IMR-90 (cell line): ENCODE measurements around the gene FOXL2NB. TPM values are rescaled to one million over a fixed set of nuclear protein-coding genes. Genes with fewer than 3 reads are reported as not detected.

ENCODE experiments used
- ATAC-seq: fragments of 200-7000 bp; cut with Tn5 transposase; 2 replicates; pipeline ENCODE4 v1.9.1; 2020; ENCODE audit warnings: low read depth, mild to moderate bottlenecking, moderate library complexity
- BruUV-seq: library from RNA; stranded (reverse); fragments of 400-500 nt; replicated peaks from 2 replicates; lab custom pipeline; 2021; lab: Mats Ljungman, UMichigan
- CTCF ChIA-PET: fragments of 300-600 bp; formaldehyde crosslinking; extraction: SDS; loops from one replicate; lab custom pipeline; 2021; ENCODE audit warnings: antibody characterized with exemption; lab: Yijun Ruan, JAX
- POLR2A ChIA-PET: fragments of 300-600 bp; sonication (Branson Sonifier 250); formaldehyde crosslinking; loops from one replicate; lab custom pipeline; 2022; ENCODE audit warnings: antibody characterized with exemption; ENCODE audit not compliant: unreplicated experiment; lab: Charles Lee
- DNase-seq: peaks from one replicate; pipeline ENCODE4 v3.0.0; 2013
- H2AFZ ChIP-seq: replicated peaks from 2 replicates; pipeline ENCODE3; 2013; ENCODE audit warnings: low read length, mild to moderate bottlenecking; ENCODE audit not compliant: poor library complexity
- H2AK5ac ChIP-seq: 2 replicates; pipeline ENCODE4 v1.6.1; 2013; ENCODE audit warnings: low read depth, low read length, inconsistent platforms
- H2AK9ac ChIP-seq: replicated peaks from 2 replicates; pipeline ENCODE3; 2013; ENCODE audit warnings: mild to moderate bottlenecking, low read depth, low read length, moderate library complexity; ENCODE audit not compliant: poor library complexity
- H2BK120ac ChIP-seq: 2 replicates; pipeline ENCODE4 v1.6.1; 2013; ENCODE audit warnings: low read depth, low read length, inconsistent platforms
- H2BK15ac ChIP-seq: 3 replicates; pipeline ENCODE4 v1.6.1; 2013; ENCODE audit warnings: low read depth, low read length, inconsistent platforms
- H2BK20ac ChIP-seq: 2 replicates; pipeline ENCODE4 v1.6.1; 2013; ENCODE audit warnings: low read depth, mild to moderate bottlenecking, inconsistent platforms, low read length, moderate library complexity
- H2BK5ac ChIP-seq: 2 replicates; pipeline ENCODE4 v1.6.1; 2013; ENCODE audit warnings: mild to moderate bottlenecking, low read depth, low read length, inconsistent platforms; ENCODE audit not compliant: poor library complexity, severe bottlenecking
- H3K14ac ChIP-seq: replicated peaks from 2 replicates; pipeline ENCODE4 v1.6.1; 2013; ENCODE audit warnings: low read depth, low read length, inconsistent platforms
- H3K18ac ChIP-seq: 2 replicates; pipeline ENCODE4 v1.6.1; 2013; ENCODE audit warnings: low read depth, low read length, control low read depth
- H3K23ac ChIP-seq: 2 replicates; pipeline ENCODE4 v1.6.1; 2013; ENCODE audit warnings: low read depth, low read length, inconsistent platforms
- H3K27ac ChIP-seq: 2 replicates; pipeline ENCODE4 v1.5.1; 2013; ENCODE audit warnings: mild to moderate bottlenecking, control low read depth, low read length; ENCODE audit not compliant: insufficient read depth
- H3K27me3 ChIP-seq: 2 replicates; pipeline ENCODE4 v1.6.1; 2013; ENCODE audit warnings: low read length; ENCODE audit not compliant: control insufficient read depth, insufficient read depth
- H3K36me3 ChIP-seq: 2 replicates; pipeline ENCODE4 v1.6.1; 2013; ENCODE audit warnings: low read length, mixed read lengths; ENCODE audit not compliant: control insufficient read depth, insufficient read depth
- H3K4ac ChIP-seq: 2 replicates; pipeline ENCODE4 v1.6.1; 2013; ENCODE audit warnings: low read depth, low read length, inconsistent platforms
- H3K4me1 ChIP-seq: 2 replicates; pipeline ENCODE4 v1.6.1; 2013; ENCODE audit warnings: low read length, mixed read lengths; ENCODE audit not compliant: control insufficient read depth, insufficient read depth
- H3K4me2 ChIP-seq: 2 replicates; pipeline ENCODE4 v1.6.1; 2013; ENCODE audit warnings: low read depth, mild to moderate bottlenecking, control low read depth, low read length, moderate library complexity
- H3K4me3 ChIP-seq: 2 replicates; pipeline ENCODE4 v1.5.1; 2013; ENCODE audit warnings: low read depth, mild to moderate bottlenecking, control low read depth, low read length, moderate library complexity; ENCODE audit not compliant: insufficient read depth
- H3K56ac ChIP-seq: 2 replicates; pipeline ENCODE4 v1.6.1; 2013; ENCODE audit warnings: low read length, inconsistent platforms; ENCODE audit not compliant: insufficient read depth; ENCODE audit errors: extremely low read depth
- H3K79me1 ChIP-seq, 2 experiments: 2 replicates each; pipeline ENCODE4 v1.6.1; 2013; ENCODE audit warnings: low read length in 2 of 2, inconsistent platforms in 1 of 2, low read depth in 1 of 2
- H3K9ac ChIP-seq: 2 replicates; pipeline ENCODE4 v1.6.1; 2013; ENCODE audit warnings: low read depth, low read length, control low read depth
- H3K9me1 ChIP-seq: 2 replicates; pipeline ENCODE4 v1.6.1; 2013; ENCODE audit warnings: low read length, inconsistent platforms; ENCODE audit not compliant: insufficient read depth
- H3K9me3 ChIP-seq: 2 replicates; pipeline ENCODE4 v1.6.1; 2013; ENCODE audit warnings: low read length; ENCODE audit not compliant: control insufficient read depth, insufficient read depth
- H4K20me1 ChIP-seq: 2 replicates; pipeline ENCODE4 v1.6.1; 2013; ENCODE audit warnings: low read length, inconsistent platforms; ENCODE audit not compliant: insufficient read depth
- H4K5ac ChIP-seq: 2 replicates; pipeline ENCODE4 v1.6.1; 2013; ENCODE audit warnings: mild to moderate bottlenecking, low read depth, low read length, control low read depth
- H4K8ac ChIP-seq, 2 experiments: 2 replicates each; pipeline ENCODE4 v1.6.1; 2013; ENCODE audit warnings: low read depth in 2 of 2, low read length in 2 of 2, control low read depth in 1 of 2, inconsistent platforms in 1 of 2
- H4K91ac ChIP-seq: 2 replicates; pipeline ENCODE4 v1.6.1; 2013; ENCODE audit warnings: low read depth, low read length, inconsistent platforms; ENCODE audit not compliant: insufficient read depth
- BHLHE40 ChIP-seq: fragments of 150-350 bp; IDR thresholded peaks from 2 replicates; pipeline ENCODE4 v1.6.1; 2016; ENCODE audit warnings: mild to moderate bottlenecking, low read depth, low read length
- CEBPB ChIP-seq: IDR thresholded peaks from 2 replicates; pipeline ENCODE4 v1.6.1; 2012; ENCODE audit warnings: low read depth, low read length, improper control_type of control experiment
- CHD1 ChIP-seq: IDR thresholded peaks from 2 replicates; pipeline ENCODE4 v1.6.1; 2012; ENCODE audit warnings: low read depth, low read length, improper control_type of control experiment
- MAZ ChIP-seq: IDR thresholded peaks from 2 replicates; pipeline ENCODE4 v1.6.1; 2012; ENCODE audit warnings: low read depth, mild to moderate bottlenecking, low read length, improper control_type of control experiment, moderate library complexity, borderline replicate concordance
- NFE2L2 ChIP-seq: fragments of 150-350 bp; IDR thresholded peaks from 2 replicates; pipeline ENCODE4 v1.6.1; 2016; ENCODE audit warnings: low read depth, mild to moderate bottlenecking, low read length
- POLR2A ChIP-seq: IDR thresholded peaks from 2 replicates; pipeline ENCODE4 v1.6.1; 2012; ENCODE audit warnings: mild to moderate bottlenecking, low read depth, low read length
- RAD21 ChIP-seq: IDR thresholded peaks from 2 replicates; pipeline ENCODE4 v1.6.1; 2012; ENCODE audit warnings: low read length, improper control_type of control experiment
- RCOR1 ChIP-seq: IDR thresholded peaks from 2 replicates; pipeline ENCODE4 v1.6.1; 2012; ENCODE audit warnings: mild to moderate bottlenecking, low read length, improper control_type of control experiment; ENCODE audit not compliant: insufficient replicate concordance
- RFX5 ChIP-seq: IDR thresholded peaks from 2 replicates; pipeline ENCODE4 v1.8.0; 2012; ENCODE audit warnings: low read depth, mild to moderate bottlenecking, low read length, moderate library complexity
- SMC3 ChIP-seq: fragments of 150-350 bp; IDR thresholded peaks from 2 replicates; pipeline ENCODE4 v1.6.1; 2016; ENCODE audit warnings: low read depth, mild to moderate bottlenecking, antibody characterized with exemption, low read length, moderate library complexity
- WGBS, 2 experiments: methylation state at CpG; one replicate each; pipeline versions ENCODE4 v1.1.5 to v1.1.7; 2013; ENCODE audit warnings: missing lambda C conversion rate in 2 of 2; ENCODE audit not compliant: insufficient read length in 1 of 2; ENCODE audit errors: extremely low coverage in 2 of 2; 5-methylcytosine and 5-hydroxymethylcytosine counted together
- dilution Hi-C: fragments of 300-500 bp; cut with HindIII; formaldehyde crosslinking; loops from one replicate; pipeline ENCODE4 v1.14.3; 2018; ENCODE audit warnings: low sequenced_read_pairs; ENCODE audit not compliant: unreplicated experiment
- in situ Hi-C: fragments of 300-500 bp; cut with MboI; formaldehyde crosslinking; loops from 3 replicates; pipeline ENCODE4 v1.14.3; 2019; ENCODE audit warnings: low sequenced_read_pairs, inconsistent platforms, mixed read lengths
- intact Hi-C: fragments of 100-400 bp; cut with micrococcal nuclease; formaldehyde crosslinking; loops from 2 replicates; pipeline ENCODE4 v1.10.0; 2022
- polyA plus RNA-seq, 3 experiments: library from polyadenylated mRNA; depleted of rRNA; stranded (reverse); fragments of >200 nt; gene quantifications; 2 replicates each; pipeline ENCODE4 v1.2.3, GENCODE V29; 2012; ENCODE audit warnings: low replicate concordance in 1 of 3
- total RNA-seq: library from RNA; depleted of rRNA; stranded (reverse); fragments of >200 nt; gene quantifications from 2 replicates; pipeline ENCODE4 v1.2.3, GENCODE V29; 2012
- TF ChIP-seq, protein P1 (sequence below): fragments of 150-350 bp; IDR thresholded peaks from 2 replicates; pipeline ENCODE4 v1.6.1; 2016; ENCODE audit warnings: low read depth, mild to moderate bottlenecking, low read length, moderate library complexity, borderline replicate concordance
- TF ChIP-seq, protein P2 (sequence below): fragments of 150-350 bp; IDR thresholded peaks from 2 replicates; pipeline ENCODE4 v1.6.1; 2017; ENCODE audit warnings: mild to moderate bottlenecking, antibody characterized with exemption, low read length, low read depth

Gene FOXL2NB
- total and polyA plus RNA-seq, 2 of the 4 experiments (the other 2 are of a cell fraction): under 0.01 to 0.05 TPM

DNA sequence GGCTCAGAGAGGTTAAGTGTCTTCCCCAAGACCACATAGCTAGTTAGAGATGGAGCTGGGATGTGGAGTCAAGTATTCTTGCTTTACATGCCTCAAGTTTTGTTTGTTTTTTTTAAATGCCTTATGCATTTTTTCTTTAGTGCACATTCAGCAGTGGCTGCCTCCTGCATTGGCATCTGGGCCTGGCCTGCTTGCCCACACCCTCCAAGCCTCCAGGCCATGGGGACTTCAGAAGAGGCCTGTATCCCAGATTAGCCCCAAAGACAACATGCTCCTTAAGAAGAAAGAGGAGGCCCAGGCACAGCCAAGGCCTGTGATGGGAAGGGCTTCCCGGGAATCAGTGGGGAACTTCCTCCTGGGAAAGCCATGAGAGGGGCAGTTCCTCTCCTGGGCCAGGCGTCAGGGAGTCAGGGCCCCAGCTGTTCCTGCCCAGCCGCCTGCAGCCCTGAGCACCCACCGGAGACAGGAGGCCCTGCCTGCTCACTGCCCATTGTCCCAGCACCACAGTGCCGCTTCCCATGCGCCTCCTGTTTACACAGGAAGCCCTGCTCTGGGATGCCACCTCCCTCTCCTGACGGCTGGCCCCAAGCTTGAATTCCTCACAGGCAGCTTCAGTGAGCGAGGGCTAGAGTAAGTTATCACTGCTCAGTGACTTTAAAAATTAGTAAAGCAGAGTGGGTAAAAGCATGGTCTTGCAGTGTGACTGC lies 16.0 kb downstream of the FOXL2NB start:
- Histone ChIP-seq H2AK9ac (no peak overlapping the region), H2BK120ac (no peak overlapping the region), H3K4me3 (no peak overlapping the region), H3K27me3 (peaks cover 30% of the 10 kb centered on the region), H3K4ac (no peak overlapping the region), H4K91ac (no peak overlapping the region), H3K9me3 (no peaks in the 10 kb centered on the region), H3K9ac (no peak overlapping the region), H4K5ac (no peak overlapping the region), H2BK20ac (no peak overlapping the region), H3K4me1 (0 out of 2 replicates have a peak, but pooled peaks cover 1% of the 10 kb centered on the region), H4K8ac (no peak overlapping the region), H2AFZ (no peak overlapping the region), H3K23ac (no peak overlapping the region), H3K9me1 (no peaks in the 10 kb centered on the region), H4K20me1 (no peaks in the 10 kb centered on the region), H3K36me3 (no peaks in the 10 kb centered on the region), H3K18ac (no peak overlapping the region), H2BK15ac (no peak overlapping the region), H2AK5ac (no peak overlapping the region), H2BK5ac (no peak overlapping the region), H3K4me2 (no peak overlapping the region), H3K79me1 (no peaks in the 10 kb centered on the region), H3K14ac (no peak overlapping the region), H3K56ac (no peak overlapping the region), H3K27ac (no peak overlapping the region)
- BruUV-seq: no TSS peak
- DNase-seq (no peak), ATAC-seq (peak; percentile 54)
- ChIA-PET POLR2A (no interaction called here), CTCF (no interaction called here)
- in situ Hi-C loops (no loop called here), dilution Hi-C loops (no loop called here), intact Hi-C loops (no loop called here)
- WGBS, 2 experiments: 30% methylated on average over 2 of the region's 8 CpGs; no CpG with 5 or more reads in 1 of the 2 experiments
- TF ChIP-seq RFX5 (no peak), CHD1 (no peak), RAD21 (no peak), RCOR1 (no peak), SMC3 (no peak), POLR2A (no peak), BHLHE40 (no peak), NFE2L2 (no peak), MAZ (no peak), CEBPB (no peak)
- TF ChIP-seq, protein P1, sequence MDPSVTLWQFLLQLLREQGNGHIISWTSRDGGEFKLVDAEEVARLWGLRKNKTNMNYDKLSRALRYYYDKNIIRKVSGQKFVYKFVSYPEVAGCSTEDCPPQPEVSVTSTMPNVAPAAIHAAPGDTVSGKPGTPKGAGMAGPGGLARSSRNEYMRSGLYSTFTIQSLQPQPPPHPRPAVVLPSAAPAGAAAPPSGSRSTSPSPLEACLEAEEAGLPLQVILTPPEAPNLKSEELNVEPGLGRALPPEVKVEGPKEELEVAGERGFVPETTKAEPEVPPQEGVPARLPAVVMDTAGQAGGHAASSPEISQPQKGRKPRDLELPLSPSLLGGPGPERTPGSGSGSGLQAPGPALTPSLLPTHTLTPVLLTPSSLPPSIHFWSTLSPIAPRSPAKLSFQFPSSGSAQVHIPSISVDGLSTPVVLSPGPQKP: no peak
- TF ChIP-seq, protein P2, sequence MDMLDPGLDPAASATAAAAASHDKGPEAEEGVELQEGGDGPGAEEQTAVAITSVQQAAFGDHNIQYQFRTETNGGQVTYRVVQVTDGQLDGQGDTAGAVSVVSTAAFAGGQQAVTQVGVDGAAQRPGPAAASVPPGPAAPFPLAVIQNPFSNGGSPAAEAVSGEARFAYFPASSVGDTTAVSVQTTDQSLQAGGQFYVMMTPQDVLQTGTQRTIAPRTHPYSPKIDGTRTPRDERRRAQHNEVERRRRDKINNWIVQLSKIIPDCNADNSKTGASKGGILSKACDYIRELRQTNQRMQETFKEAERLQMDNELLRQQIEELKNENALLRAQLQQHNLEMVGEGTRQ: no peak
